ENCODE results near the gene CCDC157. TPM values are rescaled to one million over a fixed set of nuclear protein-coding genes. Genes with fewer than 3 reads are reported as not detected.
A peak's percentile ranks its signal among the peaks of the same experiment; 100 is the strongest.

The CCDC157 gene
- total RNA-seq, 4 donors from 2014 or later: 2.2 to 4.7 (median 3.1) TPM

DNA sequence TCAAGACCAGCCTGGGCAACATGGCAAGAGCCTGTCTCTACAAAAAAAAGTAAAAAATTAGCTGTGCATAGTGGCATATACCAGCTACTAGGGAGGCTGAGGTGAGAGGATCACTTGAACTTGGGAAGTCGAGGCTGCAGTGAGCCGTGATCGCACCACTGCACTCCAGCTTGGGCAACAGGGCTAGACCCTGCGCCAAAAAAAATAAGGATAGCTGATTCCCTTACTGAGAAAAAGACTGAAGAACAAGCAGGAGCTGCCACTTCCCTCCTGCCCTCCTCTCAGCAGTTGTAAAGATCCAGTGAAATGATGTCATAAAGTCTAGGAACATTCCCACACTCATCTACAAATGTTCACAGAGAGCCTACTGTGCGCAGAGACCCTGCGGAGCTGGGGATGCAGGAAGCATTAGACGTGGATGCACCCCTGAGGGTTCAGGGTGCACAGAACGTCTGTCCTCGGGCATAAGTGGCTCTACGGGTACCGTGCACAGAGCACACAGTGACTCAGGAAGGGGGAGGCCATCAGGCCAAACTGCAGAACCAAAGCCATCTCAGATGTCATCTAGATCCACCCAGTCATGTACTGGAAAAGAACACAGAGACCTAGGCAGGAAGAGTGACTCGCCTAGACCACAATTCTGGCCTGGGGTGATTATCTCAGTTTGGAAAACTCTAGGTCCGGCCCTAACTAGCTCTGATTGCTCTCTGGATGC is 51.7 kb downstream of the CCDC157 start:
- H3K4me3 ChIP-seq: no peak overlapping the region
- peak overlapping the region; percentile 27 for H3K27ac ChIP-seq
- H3K36me3 ChIP-seq: peaks cover 52% of the 10 kb centered on the region
- peaks cover 14% of the 10 kb centered on the region for H3K4me1 ChIP-seq
- WGBS: 81% methylated on average over 13 of the region's 13 CpGs
- no peak for DNase-seq (ENCODE audit: low spot score in 2 of 2)
- TF ChIP-seq POLR2A (IDR thresholded peaks at IDR 0.05) (no peak), EP300 (IDR thresholded peaks at IDR 0.05) (no peak), POLR2AphosphoS5 (IDR thresholded peaks at IDR 0.05) (no peak)
- TF ChIP-seq, protein P1, sequence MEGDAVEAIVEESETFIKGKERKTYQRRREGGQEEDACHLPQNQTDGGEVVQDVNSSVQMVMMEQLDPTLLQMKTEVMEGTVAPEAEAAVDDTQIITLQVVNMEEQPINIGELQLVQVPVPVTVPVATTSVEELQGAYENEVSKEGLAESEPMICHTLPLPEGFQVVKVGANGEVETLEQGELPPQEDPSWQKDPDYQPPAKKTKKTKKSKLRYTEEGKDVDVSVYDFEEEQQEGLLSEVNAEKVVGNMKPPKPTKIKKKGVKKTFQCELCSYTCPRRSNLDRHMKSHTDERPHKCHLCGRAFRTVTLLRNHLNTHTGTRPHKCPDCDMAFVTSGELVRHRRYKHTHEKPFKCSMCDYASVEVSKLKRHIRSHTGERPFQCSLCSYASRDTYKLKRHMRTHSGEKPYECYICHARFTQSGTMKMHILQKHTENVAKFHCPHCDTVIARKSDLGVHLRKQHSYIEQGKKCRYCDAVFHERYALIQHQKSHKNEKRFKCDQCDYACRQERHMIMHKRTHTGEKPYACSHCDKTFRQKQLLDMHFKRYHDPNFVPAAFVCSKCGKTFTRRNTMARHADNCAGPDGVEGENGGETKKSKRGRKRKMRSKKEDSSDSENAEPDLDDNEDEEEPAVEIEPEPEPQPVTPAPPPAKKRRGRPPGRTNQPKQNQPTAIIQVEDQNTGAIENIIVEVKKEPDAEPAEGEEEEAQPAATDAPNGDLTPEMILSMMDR (IDR thresholded peaks at IDR 0.05): no peak
- H3K27me3 ChIP-seq: no peaks in the 10 kb centered on the region
- no peaks in the 10 kb centered on the region for H3K9me3 ChIP-seq

DNA sequence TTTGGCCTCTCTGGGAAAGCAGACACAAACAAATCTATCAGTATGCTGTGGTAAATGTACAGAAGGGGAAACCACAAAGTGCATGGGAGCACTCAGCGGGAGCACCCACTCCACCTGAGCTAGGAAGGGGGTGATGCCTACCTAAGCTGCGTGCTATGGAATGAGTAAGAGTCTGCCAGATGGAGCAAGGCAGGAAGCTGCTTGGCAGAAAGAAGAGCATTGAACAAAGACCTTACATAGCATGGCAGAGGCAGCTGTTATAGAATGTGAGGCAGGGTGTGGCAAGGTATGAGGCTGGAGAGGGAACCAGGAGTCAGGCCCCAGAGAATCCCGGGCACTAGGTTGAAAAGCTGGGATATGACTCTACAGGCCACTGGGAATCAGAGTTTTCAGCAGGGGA is 55.0 kb downstream of the CCDC157 start:
- TF ChIP-seq POLR2AphosphoS5 (IDR thresholded peaks at IDR 0.05): no peak
- TF ChIP-seq, protein P1 (IDR thresholded peaks at IDR 0.05): no peak
- no peak for TF ChIP-seq POLR2A (IDR thresholded peaks at IDR 0.05)
- no peak for TF ChIP-seq EP300 (IDR thresholded peaks at IDR 0.05)
- H3K36me3 ChIP-seq: peaks cover 74% of the 10 kb centered on the region
- H3K4me1 ChIP-seq: peaks cover 13% of the 10 kb centered on the region
- WGBS: 57% methylated on average over 3 of the region's 3 CpGs
- no peaks in the 10 kb centered on the region for H3K9me3 ChIP-seq
- DNase-seq (ENCODE audit: low spot score in 2 of 2): no peak
- no peak overlapping the region for H3K4me3 ChIP-seq
- H3K27me3 ChIP-seq: no peaks in the 10 kb centered on the region
- H3K27ac ChIP-seq: no peak overlapping the region

DNA sequence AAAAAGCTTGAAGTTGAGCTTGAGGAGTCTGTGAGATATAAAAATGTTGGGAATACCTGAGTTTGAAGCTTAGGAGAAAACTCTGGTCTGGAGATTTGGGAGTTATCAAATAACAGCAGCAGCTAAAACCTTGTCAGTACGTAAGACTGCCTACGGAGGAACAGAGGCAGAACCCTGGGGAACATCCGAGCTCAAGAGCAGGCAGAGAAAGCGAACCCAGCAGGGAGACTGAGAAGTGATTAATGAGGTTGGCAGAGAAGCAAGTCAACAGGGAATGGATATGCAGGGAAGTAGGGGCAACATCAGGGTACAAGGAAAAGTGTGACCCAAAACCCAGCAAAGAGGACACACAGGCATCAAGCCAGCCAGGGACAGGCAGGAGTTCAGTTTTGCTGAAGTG is 56.2 kb downstream of the CCDC157 start:
- WGBS: 93% methylated on average over 4 of the region's 4 CpGs
- Histone ChIP-seq H3K4me1 (peaks cover 13% of the 10 kb centered on the region), H3K36me3 (peaks cover 79% of the 10 kb centered on the region), H3K27ac (no peak overlapping the region), H3K4me3 (no peak overlapping the region), H3K27me3 (no peaks in the 10 kb centered on the region), H3K9me3 (no peaks in the 10 kb centered on the region)
- TF ChIP-seq, protein P1 (IDR thresholded peaks at IDR 0.05): no peak
- TF ChIP-seq POLR2AphosphoS5 (IDR thresholded peaks at IDR 0.05) (no peak), EP300 (IDR thresholded peaks at IDR 0.05) (no peak), POLR2A (IDR thresholded peaks at IDR 0.05) (no peak)
- DNase-seq (ENCODE audit: low spot score in 2 of 2): no peak

DNA sequence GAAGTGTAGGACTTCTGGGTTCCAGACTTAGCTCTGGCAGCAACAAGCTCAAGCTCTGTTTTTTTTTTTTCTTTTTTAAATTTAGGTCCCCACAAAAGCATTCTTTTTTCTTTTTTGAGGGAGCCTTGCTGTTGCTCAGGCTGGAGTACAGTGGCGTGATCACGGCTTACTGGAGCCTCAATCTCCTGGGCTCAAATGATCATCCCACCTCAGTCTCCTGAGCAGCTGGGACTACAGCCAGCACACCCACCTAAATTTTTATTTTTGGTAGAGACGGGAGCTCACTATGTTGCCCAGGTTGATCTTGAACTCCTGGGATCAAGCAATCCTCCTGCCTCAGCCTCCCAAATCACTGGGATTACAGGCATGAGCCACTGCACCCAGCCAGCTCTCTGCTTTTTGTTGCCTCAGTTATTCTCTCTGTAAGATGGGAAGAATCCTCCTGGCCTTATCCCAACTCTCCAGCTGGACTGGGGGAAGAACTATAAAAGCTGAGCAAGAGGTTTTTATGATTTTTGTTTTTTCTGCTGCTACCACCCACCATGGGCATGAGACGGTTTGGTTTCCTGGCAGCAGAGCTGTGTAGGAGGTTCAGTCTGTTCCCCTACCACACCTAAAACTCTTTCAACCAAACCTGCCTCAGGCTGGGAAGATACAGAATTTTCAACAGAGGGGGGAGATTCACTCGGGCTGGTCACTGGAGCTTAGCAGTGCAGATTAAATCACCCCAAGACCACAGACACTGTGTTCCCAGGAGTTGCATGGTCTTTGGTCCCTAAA is 57.1 kb downstream of the CCDC157 start:
- no peak overlapping the region for H3K4me3 ChIP-seq
- no peak overlapping the region for H3K27ac ChIP-seq
- no peaks in the 10 kb centered on the region for H3K9me3 ChIP-seq
- no peaks in the 10 kb centered on the region for H3K27me3 ChIP-seq
- DNase-seq (ENCODE audit: low spot score in 2 of 2): no peak
- TF ChIP-seq POLR2AphosphoS5 (IDR thresholded peaks at IDR 0.05) (no peak), POLR2A (IDR thresholded peaks at IDR 0.05) (no peak), EP300 (IDR thresholded peaks at IDR 0.05) (no peak)
- TF ChIP-seq, protein P1 (IDR thresholded peaks at IDR 0.05): no peak
- H3K4me1 ChIP-seq: peaks cover 8% of the 10 kb centered on the region
- WGBS: 65% methylated on average over 5 of the region's 5 CpGs
- H3K36me3 ChIP-seq: peaks cover 84% of the 10 kb centered on the region

DNA sequence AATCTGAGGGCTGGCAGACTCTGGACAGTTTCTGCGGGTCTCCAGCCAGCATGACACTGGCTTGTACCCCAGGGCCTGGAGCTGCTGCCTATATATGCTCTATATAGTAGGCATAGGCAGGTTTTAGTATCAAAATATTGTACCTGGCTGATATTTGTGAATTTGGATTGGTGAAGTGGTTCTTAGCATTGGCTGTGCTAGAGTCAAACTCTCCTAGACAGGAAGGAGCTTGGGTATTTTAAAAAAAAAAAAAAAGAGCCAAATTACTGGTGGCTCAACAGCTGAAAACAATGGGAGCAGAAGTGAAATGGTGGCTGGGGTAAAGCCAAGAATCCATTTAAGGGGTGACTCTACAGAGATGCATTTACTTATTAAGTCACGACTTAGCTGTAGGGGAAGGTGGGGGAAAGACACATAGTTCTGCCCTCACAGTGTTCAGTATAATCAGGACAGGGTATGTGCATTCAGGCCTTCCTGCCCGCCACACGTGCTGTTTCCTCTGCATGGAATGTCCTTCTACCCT is 57.8 kb downstream of the CCDC157 start:
- Histone ChIP-seq H3K27ac (no peak overlapping the region), H3K27me3 (no peaks in the 10 kb centered on the region), H3K9me3 (no peaks in the 10 kb centered on the region), H3K4me1 (peaks cover 4% of the 10 kb centered on the region), H3K4me3 (no peak overlapping the region), H3K36me3 (peaks cover 78% of the 10 kb centered on the region)
- WGBS: 73% methylated on average over 4 of the region's 4 CpGs
- no peak for DNase-seq (ENCODE audit: low spot score in 2 of 2)
- no peak for TF ChIP-seq POLR2A (IDR thresholded peaks at IDR 0.05)

Measured in suprapubic skin (tissue), 4 donors.